Coronary artery (tissue), 2 donors: ENCODE results near the gene CLPTM1L.

Experiments
- DNase-seq: peaks from one replicate; pipeline ENCODE4 v3.0.0-alpha.2; 2017; ENCODE audit warnings: low spot score
- H3K27ac ChIP-seq, 2 donors: fragments of 200-600 bp; sonication (generic); one replicate each; pipeline ENCODE4 v1.5.1; 2016 to 2019
- H3K4me3 ChIP-seq: fragments of 200-600 bp; sonication (generic); 2 replicates; pipeline ENCODE4 v1.5.1; 2016; ENCODE audit warnings: mild to moderate bottlenecking, moderate library complexity
- CTCF ChIP-seq: fragments of 200-600 bp; sonication (generic); IDR thresholded peaks from one replicate; pipeline ENCODE4 v1.5.1; 2019; ENCODE audit warnings: antibody characterized with exemption

Gene CLPTM1L

GRCh38 chr5:1344975-1345838 is at the start of gene CLPTM1L:
Gene CLPTM1L, minus strand, starts transcription at chr5:1345099. Its CDS starts 258 bp downstream, at chr5:1344841.
- Histone ChIP-seq H3K27ac (peak within 1 kb of the TSS; percentile 80 to 85), H3K4me3 (peak within 1 kb of the TSS; percentile 94)
- DNase-seq: peak; percentile 84
- no peak for TF ChIP-seq CTCF

- DNase-seq: no peak
- no peak for TF ChIP-seq CTCF
- Histone ChIP-seq H3K27ac (no peak overlapping the region), H3K4me3 (no peak overlapping the region)
These were observed 48.9 kb upstream of the CLPTM1L start for GRCh38 chr5:1393571-1394501.

- no peak for DNase-seq
- Histone ChIP-seq H3K4me3 (no peak overlapping the region), H3K27ac (no peak overlapping the region)
- no peak for TF ChIP-seq CTCF
These were observed 48.1 kb upstream of the CLPTM1L start for GRCh38 chr5:1392801-1393565.

- no peak for TF ChIP-seq CTCF
- DNase-seq: no peak
- Histone ChIP-seq H3K27ac (no peak overlapping the region), H3K4me3 (no peak overlapping the region)
These were observed 47.4 kb upstream of the CLPTM1L start for GRCh38 chr5:1392261-1392660.

- no peak overlapping the region for H3K27ac ChIP-seq
- H3K4me3 ChIP-seq: no peak overlapping the region
- no peak for DNase-seq
- TF ChIP-seq CTCF: no peak
These were observed 46.8 kb upstream of the CLPTM1L start for GRCh38 chr5:1391691-1392090.

- DNase-seq: no peak
- H3K4me3 ChIP-seq: no peak overlapping the region
- no peak for TF ChIP-seq CTCF
These were observed 46.1 kb upstream of the CLPTM1L start for GRCh38 chr5:1390861-1391600.

More at GRCh38 chr5:1390861-1391600, 46.1 kb upstream of the CLPTM1L start:
- H3K27ac ChIP-seq: no peak overlapping the region
